ENCODE measurements around the gene NXN.

Gene NXN

DNA sequence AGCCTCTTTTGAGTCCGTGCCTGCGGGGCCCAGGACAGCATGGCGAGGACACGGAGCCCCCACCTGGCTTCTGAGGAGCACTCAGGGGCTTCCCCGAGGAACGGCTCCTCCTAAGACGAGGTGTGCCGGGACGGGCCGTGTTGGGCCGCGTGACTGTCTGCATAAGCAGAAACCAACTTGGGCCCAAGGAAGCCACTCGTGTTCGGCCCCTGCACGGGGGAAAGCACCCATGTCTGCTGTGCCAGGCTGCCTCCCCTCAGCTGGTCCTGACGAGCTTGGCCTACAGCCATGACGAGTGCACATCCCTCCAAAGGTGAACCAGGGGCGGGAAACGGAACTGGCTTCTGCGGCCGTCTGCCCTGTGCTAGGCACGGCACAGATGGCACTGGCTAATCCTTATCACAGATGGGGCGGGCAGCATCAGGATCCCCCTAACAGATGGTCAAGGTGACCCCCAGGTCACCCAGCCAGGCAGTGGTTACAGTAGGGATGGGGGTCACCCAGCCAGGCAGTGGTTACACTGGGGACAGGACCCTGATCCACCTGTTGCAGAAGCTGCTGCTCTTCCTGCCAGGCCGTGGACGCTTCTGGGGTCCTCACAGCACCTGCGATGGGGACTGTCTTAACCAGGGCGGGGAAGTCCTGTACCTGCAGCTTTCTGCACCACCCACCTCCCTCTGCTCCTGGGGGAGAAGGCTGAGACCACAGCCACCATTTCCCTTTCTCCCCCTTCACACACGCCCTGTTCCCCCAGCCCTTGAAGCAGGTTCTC is 171.9 kb downstream of the NXN start:
- TF ChIP-seq, protein P1, sequence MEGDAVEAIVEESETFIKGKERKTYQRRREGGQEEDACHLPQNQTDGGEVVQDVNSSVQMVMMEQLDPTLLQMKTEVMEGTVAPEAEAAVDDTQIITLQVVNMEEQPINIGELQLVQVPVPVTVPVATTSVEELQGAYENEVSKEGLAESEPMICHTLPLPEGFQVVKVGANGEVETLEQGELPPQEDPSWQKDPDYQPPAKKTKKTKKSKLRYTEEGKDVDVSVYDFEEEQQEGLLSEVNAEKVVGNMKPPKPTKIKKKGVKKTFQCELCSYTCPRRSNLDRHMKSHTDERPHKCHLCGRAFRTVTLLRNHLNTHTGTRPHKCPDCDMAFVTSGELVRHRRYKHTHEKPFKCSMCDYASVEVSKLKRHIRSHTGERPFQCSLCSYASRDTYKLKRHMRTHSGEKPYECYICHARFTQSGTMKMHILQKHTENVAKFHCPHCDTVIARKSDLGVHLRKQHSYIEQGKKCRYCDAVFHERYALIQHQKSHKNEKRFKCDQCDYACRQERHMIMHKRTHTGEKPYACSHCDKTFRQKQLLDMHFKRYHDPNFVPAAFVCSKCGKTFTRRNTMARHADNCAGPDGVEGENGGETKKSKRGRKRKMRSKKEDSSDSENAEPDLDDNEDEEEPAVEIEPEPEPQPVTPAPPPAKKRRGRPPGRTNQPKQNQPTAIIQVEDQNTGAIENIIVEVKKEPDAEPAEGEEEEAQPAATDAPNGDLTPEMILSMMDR (IDR thresholded peaks at IDR 0.05), result no peak

DNA sequence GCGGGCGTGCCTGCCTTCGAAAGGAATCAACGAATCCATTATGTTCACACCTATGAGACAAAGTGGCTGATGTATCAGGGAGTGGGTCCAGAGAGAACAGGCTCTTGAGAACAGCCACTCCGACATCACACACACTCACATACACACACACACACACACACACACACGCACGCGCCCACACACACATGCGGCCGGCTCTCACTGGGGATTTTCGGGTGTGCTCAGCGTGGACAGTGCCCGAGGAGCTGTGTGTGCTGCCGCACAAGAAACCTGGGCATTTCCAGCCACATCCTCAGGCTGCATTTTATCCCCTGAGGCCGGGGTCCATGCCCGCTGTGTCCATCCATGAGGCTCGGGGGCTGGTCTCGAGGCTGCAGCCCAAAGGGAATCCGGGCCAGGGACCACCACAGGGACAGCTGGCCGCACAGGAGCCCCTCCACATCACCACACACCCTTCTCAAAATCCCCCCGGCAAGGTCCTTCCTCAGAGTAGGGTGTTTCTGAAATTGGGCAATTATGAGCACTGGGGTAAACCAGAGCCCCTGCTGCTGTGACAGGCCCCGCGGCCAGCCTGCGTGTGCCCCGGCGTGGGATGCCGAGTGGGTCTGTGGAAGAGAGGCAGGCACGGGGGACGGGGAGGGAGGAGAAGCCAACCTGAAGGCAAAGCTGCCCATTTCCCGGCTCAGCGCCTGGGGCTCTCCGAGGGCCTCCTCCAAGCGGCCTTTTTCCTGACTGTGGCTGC is 172.6 kb downstream of the NXN start:
- TF ChIP-seq, protein P1 (IDR thresholded peaks at IDR 0.05), result no peak

DNA sequence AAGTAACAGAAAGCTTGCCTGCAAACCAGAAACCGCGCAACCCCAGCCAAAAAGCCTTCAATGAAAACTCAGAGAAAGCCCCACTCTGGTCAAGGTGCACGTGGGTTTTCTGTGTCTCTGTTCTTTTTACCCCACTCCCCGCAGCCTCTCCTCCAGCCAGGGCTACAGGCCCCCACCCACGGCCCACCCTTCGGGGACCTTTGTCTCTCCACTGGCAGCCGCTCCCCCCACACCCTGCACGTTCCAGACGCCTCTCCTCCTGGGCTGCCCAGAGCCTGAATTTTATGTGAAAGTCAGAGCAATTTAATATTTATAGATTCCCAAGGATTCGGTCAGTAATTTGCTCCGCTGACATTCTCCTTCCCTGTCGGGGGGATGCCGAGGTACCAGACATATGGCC is 173.2 kb downstream of the NXN start:
- TF ChIP-seq, protein P1 (IDR thresholded peaks at IDR 0.05), result no peak

DNA sequence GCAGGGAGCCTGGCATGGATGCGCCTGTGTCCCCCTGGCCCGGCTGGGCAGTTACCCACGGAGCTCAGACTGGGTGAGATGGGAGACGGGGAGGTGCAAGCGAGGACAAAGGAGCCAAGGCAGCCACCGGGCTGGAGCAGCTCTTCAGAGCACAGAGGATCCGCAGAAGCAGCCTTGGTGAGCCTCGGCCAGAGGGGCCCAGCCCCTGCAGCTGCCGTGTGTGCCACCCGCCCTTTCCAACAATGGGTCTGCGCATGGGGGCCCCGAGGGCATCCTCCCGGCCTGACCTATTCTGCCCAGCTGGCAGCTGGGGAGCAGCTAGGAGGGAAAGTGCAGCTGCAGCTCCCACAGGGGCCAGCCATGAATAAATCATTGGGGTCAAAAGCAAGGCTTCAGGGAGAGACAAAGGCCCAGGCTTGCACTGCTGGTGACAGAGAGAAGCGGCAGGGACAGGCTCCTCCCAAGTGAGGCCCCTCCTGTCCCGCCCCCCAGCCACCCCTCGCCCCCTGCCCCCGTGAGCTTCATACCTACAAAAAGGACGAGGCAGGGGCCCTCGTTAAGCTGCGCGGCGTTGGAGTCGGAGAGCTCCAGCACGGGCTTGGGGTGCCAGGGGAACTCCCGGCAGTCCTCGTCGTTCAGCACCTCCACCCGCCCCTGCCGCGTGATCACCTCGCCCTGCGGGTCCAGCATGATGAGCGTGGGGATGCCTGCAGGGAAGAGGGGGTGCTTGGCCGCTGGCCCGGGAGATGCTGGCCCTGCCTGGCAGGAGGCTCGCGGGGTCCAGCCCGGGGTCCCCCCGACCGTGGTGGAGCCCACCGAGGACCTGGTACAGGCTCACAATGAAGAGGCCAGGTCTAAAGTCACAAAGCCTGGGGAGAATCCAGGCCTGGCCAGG is 174.8 kb downstream of the NXN start:
- TF ChIP-seq, protein P1 (IDR thresholded peaks at IDR 0.05), result no peak

DNA sequence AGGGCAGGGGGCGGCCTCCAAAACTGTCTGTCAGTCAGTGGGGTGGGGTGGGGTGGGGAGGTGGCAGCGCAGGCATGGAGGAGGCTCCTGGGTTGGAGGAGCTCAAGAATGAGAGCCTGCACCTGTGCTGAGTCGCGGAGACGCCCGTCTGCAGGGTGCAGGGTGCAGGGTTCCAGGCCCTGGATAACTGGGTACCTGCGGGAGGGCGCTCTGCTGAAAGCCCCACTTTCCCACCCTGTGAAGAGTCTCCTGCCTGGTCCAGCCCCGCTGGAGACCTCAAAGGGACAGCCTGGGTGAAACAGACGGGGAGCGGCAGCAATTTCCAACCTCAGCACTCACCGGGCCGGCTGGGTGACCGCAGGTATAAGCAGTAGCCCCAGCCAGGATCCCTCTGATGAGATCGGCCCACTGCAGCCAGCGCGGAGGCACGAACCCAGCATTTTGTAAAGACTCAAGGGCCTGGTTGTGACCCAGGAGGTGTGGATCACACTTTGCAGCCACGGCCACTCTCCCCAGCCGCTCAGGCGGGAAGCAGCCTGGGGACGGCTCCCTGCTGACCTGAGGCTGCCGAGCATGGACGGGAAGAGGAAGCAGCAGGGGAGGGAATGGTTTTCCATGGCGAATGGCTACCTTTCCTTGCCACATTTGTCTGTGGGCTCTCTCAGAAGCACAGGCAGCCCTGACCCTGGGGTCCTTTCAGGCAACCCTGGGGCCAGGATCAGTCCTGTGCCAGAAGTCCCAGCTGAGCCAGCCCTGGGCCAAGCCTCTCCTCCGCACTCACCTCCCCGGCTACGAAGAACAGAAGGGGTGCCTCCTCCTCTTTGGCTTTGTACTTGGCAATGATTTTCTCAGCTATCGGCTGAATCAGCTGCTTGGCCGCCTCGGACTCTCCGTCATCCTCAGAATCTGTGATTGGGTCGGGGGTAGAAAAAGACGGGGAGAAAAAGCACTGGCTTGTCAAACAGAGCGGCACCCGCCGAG is 176.4 kb downstream of the NXN start:
- TF ChIP-seq, protein P1 (IDR thresholded peaks at IDR 0.05), result no peak

DNA sequence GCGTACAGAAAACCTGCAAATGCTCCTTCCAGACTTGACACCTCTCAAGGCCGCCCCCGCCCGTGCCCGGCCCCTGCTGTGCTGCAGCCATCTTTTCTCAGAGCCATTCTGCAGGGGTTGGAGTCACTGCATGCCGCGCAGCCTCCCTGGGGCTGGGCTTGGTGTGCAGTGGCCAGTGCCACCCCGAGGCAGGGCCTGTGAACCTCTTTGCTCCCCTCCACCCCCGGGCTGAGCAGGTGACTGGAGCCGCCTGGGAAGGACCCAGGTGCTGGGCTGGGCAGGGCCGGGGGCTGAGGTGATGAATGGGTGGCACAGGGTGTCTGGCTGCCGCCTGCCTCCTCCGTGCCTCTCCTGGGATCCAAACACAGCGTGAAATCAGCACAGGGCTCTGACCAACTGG is 177.1 kb downstream of the NXN start:
- TF ChIP-seq, protein P1 (IDR thresholded peaks at IDR 0.05), result no peak

Data from LNCAP (cell line).